GM19397 (cell line): Measurements from ENCODE around the gene FAM222B.

Experiments
- ATAC-seq: cut with Tn5 transposase; IDR thresholded peaks from one replicate; pipeline ENCODE4 v1.9.1; 2021; ENCODE audit warnings: mild to moderate bottlenecking, moderate library complexity; ENCODE audit not compliant: unreplicated experiment

FAM222B gene

GRCh38 chr17:28717578-28718332, 124.8 kb downstream of the FAM222B start, which contains the start of gene RAB34:
RAB34 (minus strand) TSS chr17:28717868; CDS start chr17:28717266, 602 bp downstream.
- no peak for ATAC-seq

GRCh38 chr17:28716740-28717577, 125.6 kb downstream of the FAM222B start:
- ATAC-seq, result no peak

DNA sequence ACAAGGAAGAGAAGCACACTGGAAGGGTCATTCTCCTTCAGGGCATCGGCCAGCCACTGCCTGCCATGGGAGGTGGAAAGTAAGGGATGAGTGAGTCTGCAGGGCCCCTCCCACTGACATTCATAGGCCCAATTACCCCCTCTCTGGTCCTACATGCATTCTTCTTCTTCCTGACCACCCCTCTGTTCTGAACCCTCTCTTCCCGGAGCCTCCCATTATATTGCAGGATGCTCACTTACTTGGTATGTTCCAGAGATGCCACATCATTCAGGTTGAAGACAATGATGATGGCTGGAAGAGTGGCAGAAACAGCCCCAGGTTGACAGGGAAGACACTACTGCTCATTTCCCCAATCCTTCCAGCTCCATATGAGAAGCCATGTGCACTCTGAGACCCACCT, 127.4 kb downstream of the FAM222B start:
- no peak for ATAC-seq

DNA sequence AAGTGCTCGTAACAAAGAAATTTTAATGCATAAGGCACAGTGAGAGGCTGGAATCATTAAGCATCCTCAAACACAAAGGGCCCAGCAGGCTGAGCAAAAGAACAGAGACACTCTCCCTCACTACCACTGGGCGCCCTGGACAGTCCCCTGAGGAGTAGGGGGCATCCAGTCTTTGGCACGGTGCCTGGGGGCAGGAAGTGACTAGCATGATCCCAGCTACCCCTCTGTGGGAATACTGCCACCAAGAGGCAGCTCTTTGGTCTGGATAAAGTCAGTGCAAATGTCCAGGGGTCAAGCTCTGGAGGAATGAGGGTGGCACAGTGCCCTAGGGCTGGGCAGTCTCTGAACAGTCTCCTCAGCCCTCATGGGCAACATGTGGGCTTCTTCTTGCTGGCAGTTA, 128.3 kb downstream of the FAM222B start:
- ATAC-seq, result no peak

DNA sequence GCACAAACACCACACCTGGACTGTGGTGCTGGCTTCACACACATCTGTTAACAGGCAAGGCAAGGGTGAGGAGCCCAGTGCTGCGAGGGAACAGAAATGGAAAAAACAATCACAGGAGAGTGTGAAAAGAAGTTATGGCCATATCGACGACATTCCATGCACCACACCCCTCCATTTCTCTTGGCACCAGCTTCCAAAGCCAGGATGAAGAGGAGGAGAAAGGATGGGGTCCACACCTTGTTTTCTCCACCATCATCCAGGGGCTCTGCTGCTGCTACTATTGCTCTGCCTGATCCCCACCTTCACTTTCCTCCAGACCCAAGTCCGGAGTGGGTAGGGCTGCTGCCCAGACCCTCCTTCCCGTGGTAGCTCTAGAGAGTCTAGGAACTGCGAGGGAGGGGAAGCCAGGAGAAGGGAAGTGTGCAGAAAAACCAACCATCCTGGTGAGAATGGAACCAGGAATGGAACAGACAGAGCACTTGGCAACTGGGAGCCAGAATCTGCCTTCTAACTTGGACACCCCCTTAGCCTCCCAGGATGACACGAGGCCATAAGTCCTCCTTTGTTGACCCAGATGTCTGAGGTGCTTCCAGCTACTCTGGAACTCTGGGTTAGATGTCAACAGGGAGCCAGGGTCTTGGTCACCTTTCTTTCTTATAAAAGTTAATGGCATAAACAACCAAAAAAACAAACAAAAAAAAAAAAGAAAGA, 129.7 kb downstream of the FAM222B start:
- ATAC-seq, result no peak

- ATAC-seq, result no peak
Measured at GRCh38 chr17:28712032-28712704, 130.4 kb downstream of the FAM222B start.

DNA sequence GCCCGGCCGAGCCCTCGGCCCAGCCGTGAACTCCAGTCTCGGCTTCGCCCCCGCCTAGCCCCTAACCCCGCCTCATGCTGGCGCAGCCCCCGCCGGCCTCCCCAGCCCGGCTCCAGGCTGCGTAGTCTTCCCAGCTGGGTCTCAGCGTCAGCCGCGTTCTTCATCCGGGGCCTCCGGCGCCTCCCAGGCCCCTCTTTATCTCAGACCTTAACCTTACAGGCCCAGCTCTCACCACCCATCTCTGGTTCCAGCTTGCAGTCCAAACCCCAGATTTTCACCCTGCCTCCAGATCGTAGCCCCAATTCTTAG, 130.9 kb downstream of the FAM222B start, which contains the start of gene PROCA1:
Gene PROCA1 (minus strand): TSS at position 166 of the 309 bp plus-strand sequence. CDS start 228 bp downstream, outside the sequence.
- peak; percentile 16 for ATAC-seq

DNA sequence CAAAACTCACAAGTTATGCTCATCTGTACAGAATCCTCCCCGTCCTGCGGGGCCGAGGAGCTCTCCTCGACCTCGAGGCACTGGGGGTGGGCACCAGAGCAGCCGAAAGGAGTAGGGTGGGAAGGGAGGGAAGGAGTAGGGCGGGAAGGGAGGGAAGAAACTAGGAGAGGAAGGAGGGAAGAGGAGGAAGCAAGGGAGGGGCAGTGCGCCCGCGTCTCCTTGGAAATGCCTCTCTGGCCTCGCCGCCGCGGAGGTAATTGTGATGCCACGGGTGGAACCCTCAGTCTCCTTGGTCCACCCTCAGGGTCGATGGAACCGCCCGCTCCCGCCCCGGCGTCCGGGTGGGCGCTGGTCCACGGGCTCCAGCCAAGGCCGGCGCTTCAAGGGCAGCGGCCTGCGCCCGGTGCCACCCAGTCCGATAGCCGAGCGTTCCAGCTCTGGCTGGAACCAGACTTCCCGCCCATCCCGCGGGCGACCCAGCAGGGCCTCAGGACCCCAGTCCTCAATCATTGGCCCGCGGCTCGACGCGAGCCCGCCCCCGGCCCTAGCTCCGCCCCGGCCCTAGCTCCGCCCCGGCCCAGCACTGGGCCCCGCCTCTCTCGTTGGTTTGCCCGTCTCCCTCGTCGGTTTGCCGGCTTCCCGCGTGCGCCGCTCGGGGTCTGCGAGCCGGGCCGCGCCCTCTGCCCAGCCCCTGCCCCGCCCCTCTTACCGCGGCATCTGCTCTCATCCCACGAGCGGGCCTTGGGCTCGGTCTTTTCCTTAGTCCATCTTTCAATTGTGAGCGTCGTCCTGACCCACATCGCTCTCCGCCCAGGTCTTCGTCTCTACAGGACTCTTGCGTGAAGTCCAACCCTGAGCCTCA, 131.5 kb downstream of the FAM222B start:
- peak; percentile 84 for ATAC-seq

- no peak for ATAC-seq
Measured at GRCh38 chr17:28707339-28707720, 135.3 kb downstream of the FAM222B start.

DNA sequence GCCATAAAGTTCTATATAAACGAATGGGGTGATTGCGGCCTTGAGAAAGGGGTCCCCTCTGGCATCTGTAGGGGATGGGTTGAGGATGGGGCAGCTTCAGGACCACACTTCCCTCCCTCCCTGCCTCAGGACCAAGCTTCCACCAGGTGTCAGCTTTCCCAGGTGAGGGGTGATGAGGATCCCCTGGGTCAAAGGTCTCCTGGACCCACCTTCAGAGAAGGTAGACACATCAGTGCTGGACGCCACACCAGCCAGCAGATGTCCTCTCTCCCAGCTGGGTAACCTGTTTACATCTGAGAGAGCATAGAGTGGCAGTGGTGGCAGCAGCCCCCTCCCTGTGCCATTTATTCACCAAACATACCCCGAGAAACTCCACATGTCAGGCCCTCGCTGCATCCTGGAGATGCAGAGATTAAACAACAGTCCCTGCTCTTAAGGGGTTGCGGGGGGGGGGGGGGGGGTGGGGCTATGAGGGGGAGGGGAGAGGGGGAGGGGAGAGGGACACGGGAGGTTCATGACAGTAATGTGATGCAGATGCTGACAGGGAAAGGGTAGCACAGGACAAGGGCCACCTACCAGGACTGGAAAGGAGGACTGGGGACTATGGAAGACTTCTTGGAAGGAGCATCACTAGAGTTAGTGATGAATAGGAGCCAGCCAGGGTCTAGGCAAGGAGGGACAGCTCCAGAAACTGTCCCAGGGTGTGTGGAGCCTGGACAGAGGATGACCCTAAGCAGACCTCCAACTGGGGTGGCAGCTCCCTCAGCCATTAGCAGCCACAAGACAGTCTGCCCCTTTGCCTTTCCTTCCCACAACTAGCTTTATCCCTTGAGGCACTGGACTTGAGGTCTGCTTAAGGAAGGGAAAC, 135.9 kb downstream of the FAM222B start:
- no peak for ATAC-seq
